SU-DHL-6 (cell line): ENCODE results near the gene SRL.

ENCODE experiments used
- CTCF ChIP-seq: fragments of 200-600 bp; sonication (generic); IDR thresholded peaks from one replicate; pipeline ENCODE4 v1.5.1; 2017; ENCODE audit warnings: antibody characterized with exemption, mild to moderate bottlenecking, low read length, moderate library complexity; ENCODE audit not compliant: insufficient read depth, poor library complexity, severe bottlenecking
- EZH2phosphoT487 ChIP-seq: fragments of 200-600 bp; sonication (generic), shearing (Covaris generic); conservative IDR thresholded peaks from 2 replicates; pipeline ENCODE4 v1.6.1; 2018; ENCODE audit warnings: mild to moderate bottlenecking, antibody characterized with exemption, low read length, moderate library complexity, mixed read lengths

- TF ChIP-seq CTCF = no peak
- no peak for TF ChIP-seq EZH2phosphoT487
Observed at GRCh38 chr16:4270595-4270994, 28.7 kb upstream of the SRL start.
